Measurements from ENCODE around the gene OBSCN. TPM values are rescaled to one million over a fixed set of nuclear protein-coding genes. Genes with fewer than 3 reads are reported as not detected.

OBSCN gene
- total and polyA plus RNA-seq, 7 experiments from 2014 or later: 1.3 to 132 (median 76.4) TPM

- no peak for ATAC-seq
- H3K27ac Mint-ChIP-seq: peak overlapping the region in 3 of 9 donors; percentile 29 to 74 (median 63)
- H3K36me3 ChIP-seq (ENCODE audit: control insufficient read depth in 2 of 3, insufficient read depth in 3 of 3, low read length in 3 of 3): peaks cover 0 to 24% (median 0%) of the 10 kb centered on the region in 3 experiments
- CTCF ChIA-PET: no interaction called here
- peaks cover 0 to 1% (median 0%) of the 10 kb centered on the region in 7 donors for H3K4me1 Mint-ChIP-seq
- DNase-seq: no peak
- H3K27ac ChIP-seq (ENCODE audit: low read depth, low read length): no peak overlapping the region
- intact Hi-C loops (cut with micrococcal nuclease): no loop called here
- no peak overlapping the region for H3K4me3 ChIP-seq (ENCODE audit: low read length)
- H3K27me3 ChIP-seq (ENCODE audit: control insufficient read depth in 2 of 2, insufficient read depth in 2 of 2, low read length in 2 of 2): no peaks in the 10 kb centered on the region
- no peaks in the 10 kb centered on the region for H3K4me1 ChIP-seq (ENCODE audit: control insufficient read depth in 2 of 2, insufficient read depth in 2 of 2, low read length in 2 of 2)
- no peak overlapping the region for H3K4me3 Mint-ChIP-seq
- peaks cover 0 to 3% (median 0%) of the 10 kb centered on the region in 5 donors for H3K36me3 Mint-ChIP-seq
- H3K9me3 Mint-ChIP-seq: no peaks in the 10 kb centered on the region
- POLR2A ChIA-PET: no interaction called here
- H3K27me3 Mint-ChIP-seq: no peaks in the 10 kb centered on the region
- no peaks in the 10 kb centered on the region for H3K9me3 ChIP-seq (ENCODE audit: control insufficient read depth in 2 of 3, low read length in 3 of 3)
These were observed 149.2 kb downstream of the OBSCN start for GRCh38 chr1:228356897-228357680.

- intact Hi-C loops (cut with micrococcal nuclease): no loop called here
- H3K27me3 Mint-ChIP-seq: no peaks in the 10 kb centered on the region
- no peak overlapping the region for H3K4me3 Mint-ChIP-seq
- Histone ChIP-seq H3K4me1 (ENCODE audit: control insufficient read depth in 2 of 2, insufficient read depth in 2 of 2, low read length in 2 of 2) (no peaks in the 10 kb centered on the region), H3K36me3 (ENCODE audit: control insufficient read depth in 2 of 3, insufficient read depth in 3 of 3, low read length in 3 of 3) (peaks cover 0 to 13% (median 0%) of the 10 kb centered on the region in 3 experiments), H3K27me3 (ENCODE audit: control insufficient read depth in 2 of 2, insufficient read depth in 2 of 2, low read length in 2 of 2) (no peaks in the 10 kb centered on the region), H3K4me3 (ENCODE audit: low read length) (no peak overlapping the region), H3K27ac (ENCODE audit: low read depth, low read length) (no peak overlapping the region), H3K9me3 (ENCODE audit: control insufficient read depth in 2 of 3, low read length in 3 of 3) (no peaks in the 10 kb centered on the region)
- peak; percentile 15 for ATAC-seq
- peaks cover 0 to 1% (median 0%) of the 10 kb centered on the region in 7 donors for H3K4me1 Mint-ChIP-seq
- no peaks in the 10 kb centered on the region for H3K9me3 Mint-ChIP-seq
- H3K36me3 Mint-ChIP-seq: peaks cover 0 to 3% (median 0%) of the 10 kb centered on the region in 5 donors
- ChIA-PET CTCF (no interaction called here), POLR2A (no interaction called here)
- H3K27ac Mint-ChIP-seq: peak overlapping the region in 3 of 9 donors; percentile 18 to 62 (median 43)
- DNase-seq: no peak
These were observed 150.4 kb downstream of the OBSCN start for GRCh38 chr1:228358039-228358763.

- H3K36me3 Mint-ChIP-seq: peaks cover 0 to 3% (median 0%) of the 10 kb centered on the region in 5 donors
- ChIA-PET CTCF (no interaction called here), POLR2A (no interaction called here)
- Histone ChIP-seq H3K27ac (ENCODE audit: low read depth, low read length) (no peak overlapping the region), H3K36me3 (ENCODE audit: control insufficient read depth in 2 of 3, insufficient read depth in 3 of 3, low read length in 3 of 3) (peaks cover 0 to 11% (median 0%) of the 10 kb centered on the region in 3 experiments), H3K4me1 (ENCODE audit: control insufficient read depth in 2 of 2, insufficient read depth in 2 of 2, low read length in 2 of 2) (no peaks in the 10 kb centered on the region), H3K27me3 (ENCODE audit: control insufficient read depth in 2 of 2, insufficient read depth in 2 of 2, low read length in 2 of 2) (no peaks in the 10 kb centered on the region), H3K4me3 (ENCODE audit: low read length) (no peak overlapping the region), H3K9me3 (ENCODE audit: control insufficient read depth in 2 of 3, low read length in 3 of 3) (no peaks in the 10 kb centered on the region)
- H3K9me3 Mint-ChIP-seq: no peaks in the 10 kb centered on the region
- H3K4me3 Mint-ChIP-seq: no peak overlapping the region
- ATAC-seq (peak; percentile 10), DNase-seq (no peak)
- H3K27ac Mint-ChIP-seq: peak overlapping the region in 1 of 9 donors; percentile 18
- intact Hi-C loops (cut with micrococcal nuclease): no loop called here
- no peaks in the 10 kb centered on the region for H3K27me3 Mint-ChIP-seq
- peaks cover 0 to 1% (median 0%) of the 10 kb centered on the region in 7 donors for H3K4me1 Mint-ChIP-seq
These were observed 151.1 kb downstream of the OBSCN start for GRCh38 chr1:228358764-228359612.

DNA sequence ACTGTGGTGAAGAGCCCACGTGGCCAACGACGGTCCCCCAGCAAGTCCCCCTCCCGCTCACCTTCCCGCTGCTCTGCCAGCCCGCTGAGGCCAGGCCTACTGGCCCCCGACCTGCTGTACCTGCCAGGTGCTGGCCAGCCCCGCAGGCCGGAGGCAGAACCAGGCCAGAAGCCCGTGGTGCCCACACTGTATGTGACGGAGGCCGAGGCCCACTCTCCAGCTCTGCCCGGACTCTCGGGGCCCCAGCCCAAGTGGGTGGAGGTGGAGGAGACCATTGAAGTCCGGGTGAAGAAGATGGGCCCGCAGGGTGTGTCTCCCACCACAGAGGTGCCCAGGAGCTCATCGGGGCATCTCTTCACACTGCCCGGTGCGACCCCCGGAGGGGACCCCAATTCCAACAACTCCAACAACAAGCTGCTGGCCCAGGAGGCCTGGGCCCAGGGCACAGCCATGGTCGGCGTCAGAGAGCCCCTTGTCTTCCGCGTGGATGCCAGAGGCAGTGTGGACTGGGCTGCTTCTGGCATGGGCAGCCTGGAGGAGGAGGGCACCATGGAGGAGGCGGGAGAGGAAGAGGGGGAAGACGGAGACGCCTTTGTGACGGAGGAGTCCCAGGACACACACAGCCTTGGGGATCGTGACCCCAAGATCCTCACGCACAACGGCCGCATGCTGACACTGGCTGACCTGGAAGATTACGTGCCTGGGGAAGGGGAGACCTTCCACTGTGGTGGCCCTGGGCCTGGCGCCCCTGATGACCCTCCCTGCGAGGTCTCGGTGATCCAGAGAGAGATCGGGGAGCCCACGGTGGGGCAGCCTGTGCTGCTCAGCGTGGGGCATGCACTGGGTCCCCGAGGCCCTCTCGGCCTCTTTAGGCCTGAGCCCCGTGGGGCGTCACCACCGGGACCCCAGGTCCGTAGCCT lies 152.0 kb downstream of the OBSCN start:
- H3K27ac Mint-ChIP-seq: no peak overlapping the region
- no peaks in the 10 kb centered on the region for H3K9me3 ChIP-seq (ENCODE audit: control insufficient read depth in 2 of 3, low read length in 3 of 3)
- H3K9me3 Mint-ChIP-seq: no peaks in the 10 kb centered on the region
- H3K4me1 ChIP-seq (ENCODE audit: control insufficient read depth in 2 of 2, insufficient read depth in 2 of 2, low read length in 2 of 2): no peaks in the 10 kb centered on the region
- H3K4me3 Mint-ChIP-seq: no peak overlapping the region
- intact Hi-C loops (cut with micrococcal nuclease): no loop called here
- H3K36me3 Mint-ChIP-seq: no peaks in the 10 kb centered on the region
- H3K27ac ChIP-seq (ENCODE audit: low read depth, low read length): no peak overlapping the region
- no peak overlapping the region for H3K4me3 ChIP-seq (ENCODE audit: low read length)
- ChIA-PET CTCF (no interaction called here), POLR2A (no interaction called here)
- peaks cover 0 to 1% (median 0%) of the 10 kb centered on the region in 7 donors for H3K4me1 Mint-ChIP-seq
- no peaks in the 10 kb centered on the region for H3K27me3 ChIP-seq (ENCODE audit: control insufficient read depth in 2 of 2, insufficient read depth in 2 of 2, low read length in 2 of 2)
- no peak for DNase-seq
- peaks cover 0 to 8% (median 0%) of the 10 kb centered on the region in 3 experiments for H3K36me3 ChIP-seq (ENCODE audit: control insufficient read depth in 2 of 3, insufficient read depth in 3 of 3, low read length in 3 of 3)
- ATAC-seq: no peak
- no peaks in the 10 kb centered on the region for H3K27me3 Mint-ChIP-seq

- DNase-seq (no peak), ATAC-seq (no peak)
- H3K4me3 ChIP-seq (ENCODE audit: low read length): no peak overlapping the region
- Mint-ChIP-seq H3K9me3 (no peaks in the 10 kb centered on the region), H3K27me3 (no peaks in the 10 kb centered on the region), H3K4me3 (no peak overlapping the region), H3K4me1 (peaks cover 0 to 1% (median 0%) of the 10 kb centered on the region in 7 donors), H3K36me3 (no peaks in the 10 kb centered on the region), H3K27ac (no peak overlapping the region)
- ChIA-PET POLR2A (no interaction called here), CTCF (no interaction called here)
- intact Hi-C loops (cut with micrococcal nuclease): no loop called here
- no peaks in the 10 kb centered on the region for H3K4me1 ChIP-seq (ENCODE audit: control insufficient read depth in 2 of 2, insufficient read depth in 2 of 2, low read length in 2 of 2)
- H3K27me3 ChIP-seq (ENCODE audit: control insufficient read depth in 2 of 2, insufficient read depth in 2 of 2, low read length in 2 of 2): no peaks in the 10 kb centered on the region
- H3K27ac ChIP-seq (ENCODE audit: low read depth, low read length): no peak overlapping the region
- peaks cover 0 to 7% (median 0%) of the 10 kb centered on the region in 3 experiments for H3K36me3 ChIP-seq (ENCODE audit: control insufficient read depth in 2 of 3, insufficient read depth in 3 of 3, low read length in 3 of 3)
- H3K9me3 ChIP-seq (ENCODE audit: control insufficient read depth in 2 of 3, low read length in 3 of 3): no peaks in the 10 kb centered on the region
These were observed 152.9 kb downstream of the OBSCN start for GRCh38 chr1:228360533-228361313.

Data from naive thymus-derived CD4-positive, alpha-beta T cell (primary cell).